ENCODE measurements around the gene ZNF583. TPM values are rescaled to one million over a fixed set of nuclear protein-coding genes. Genes with fewer than 3 reads are reported as not detected.

ZNF583 gene
- total RNA-seq = 1 to 10 TPM; 3.7 to 3.9 TPM

- ChIA-PET POLR2A (no interaction called here), CTCF (no interaction called here)
Observed at GRCh38 chr19:56403764-56404704, at the start of gene ZNF583. TSS of gene ZNF583 (plus strand) at chr19:56404332. CDS start at chr19:56407115, 2,783 bp downstream.

- ChIA-PET POLR2A (no interaction called here), CTCF (no interaction called here)
Observed at GRCh38 chr19:56355517-56355916, 48.6 kb upstream of the ZNF583 start.

GRCh38 chr19:56356944-56357343 is 47.2 kb upstream of the ZNF583 start:
- ChIA-PET POLR2A (no interaction called here), CTCF (no interaction called here)

GRCh38 chr19:56360841-56361240 is 43.3 kb upstream of the ZNF583 start:
- CTCF ChIA-PET = no interaction called here

GRCh38 chr19:56367829-56368711 is 36.1 kb upstream of the ZNF583 start:
- ChIA-PET CTCF (interaction anchor here (1.3 kb wide), 1 partner anchor 11 kb away, joined by 3 read pairs; no protein-coding TSS in a partner anchor), POLR2A (no interaction called here)

More at GRCh38 chr19:56360841-56361240, 43.3 kb upstream of the ZNF583 start:
- POLR2A ChIA-PET = no interaction called here

- ChIA-PET CTCF (no interaction called here), POLR2A (no interaction called here)
Observed at GRCh38 chr19:56369886-56370676, 34.1 kb upstream of the ZNF583 start.

- CTCF ChIA-PET = no interaction called here
- POLR2A ChIA-PET = no interaction called here
Observed at GRCh38 chr19:56372281-56372680, 31.9 kb upstream of the ZNF583 start.

GRCh38 chr19:56377105-56377924 is 26.8 kb upstream of the ZNF583 start:
- CTCF ChIA-PET = no interaction called here
- POLR2A ChIA-PET = no interaction called here

GRCh38 chr19:56383826-56384605 is 20.1 kb upstream of the ZNF583 start:
- POLR2A ChIA-PET = no interaction called here
- CTCF ChIA-PET = no interaction called here

- ChIA-PET CTCF (interaction anchor here (0.6 kb wide), 1 partner anchor 32 kb away, joined by 6 read pairs; no protein-coding TSS in a partner anchor), POLR2A (no interaction called here)
Observed at GRCh38 chr19:56393119-56394012, 10.8 kb upstream of the ZNF583 start, which contains the start of gene ZNF582. TSS of gene ZNF582 (minus strand) at chr19:56393534. CDS start at chr19:56391752, 1,782 bp downstream.

GRCh38 chr19:56398809-56399208 is 5.3 kb upstream of the ZNF583 start:
- POLR2A ChIA-PET = no interaction called here
- CTCF ChIA-PET = no interaction called here

- CTCF ChIA-PET = interaction anchor here (0.7 kb wide), 1 partner anchor 1716 kb away, joined by 3 read pairs; no protein-coding TSS in a partner anchor
- POLR2A ChIA-PET = no interaction called here
Observed at GRCh38 chr19:56400485-56400884, 3.6 kb upstream of the ZNF583 start.

- ChIA-PET POLR2A (no interaction called here), CTCF (no interaction called here)
Observed at GRCh38 chr19:56403261-56403660, 871 bp upstream of the ZNF583 start.

GRCh38 chr19:56404705-56405056 is 549 bp downstream of the ZNF583 start:
- POLR2A ChIA-PET = no interaction called here
- CTCF ChIA-PET = no interaction called here

GRCh38 chr19:56405062-56405461 is 930 bp downstream of the ZNF583 start:
- POLR2A ChIA-PET = no interaction called here
- CTCF ChIA-PET = no interaction called here

- ChIA-PET CTCF (no interaction called here), POLR2A (no interaction called here)
Observed at GRCh38 chr19:56423276-56423984, 19.3 kb downstream of the ZNF583 start.

- ChIA-PET POLR2A (no interaction called here), CTCF (no interaction called here)
Observed at GRCh38 chr19:56423985-56424353, 19.8 kb downstream of the ZNF583 start.
